Hepatocyte (in vitro differentiated cells): Measurements from ENCODE around the gene FGR. TPM values are rescaled to one million over a fixed set of nuclear protein-coding genes. Genes with fewer than 3 reads are reported as not detected.

ENCODE experiments used
- DNase-seq: peaks from one replicate; pipeline ENCODE4 v3.0.0-alpha.2; 2016; ENCODE audit warnings: low spot score
- H2AFZ ChIP-seq: fragments of 200-600 bp; sonication (generic); 2 replicates; pipeline ENCODE4 v1.6.0; 2016; ENCODE audit warnings: antibody characterized with exemption, mild to moderate bottlenecking
- H3K27ac ChIP-seq: fragments of 200-600 bp; sonication (generic); 2 replicates; pipeline ENCODE4 v1.5.1; 2016; ENCODE audit warnings: mild to moderate bottlenecking
- H3K27me3 ChIP-seq: fragments of 200-600 bp; sonication (generic); 2 replicates; pipeline ENCODE4 v1.6.1; 2016
- H3K36me3 ChIP-seq: fragments of 200-600 bp; sonication (generic); replicated peaks from 2 replicates; pipeline ENCODE4 v1.5.1; 2016; ENCODE audit warnings: low read depth; ENCODE audit not compliant: insufficient read depth
- H3K4me1 ChIP-seq: fragments of 200-600 bp; sonication (generic); 2 replicates; pipeline ENCODE4 v1.5.1; 2016; ENCODE audit warnings: mild to moderate bottlenecking, moderate library complexity; ENCODE audit not compliant: insufficient read depth
- H3K4me2 ChIP-seq: fragments of 200-600 bp; sonication (generic); 2 replicates; pipeline ENCODE4 v1.6.0; 2016
- H3K4me3 ChIP-seq: fragments of 200-600 bp; sonication (generic); 2 replicates; pipeline ENCODE4 v1.5.1; 2016; ENCODE audit warnings: mild to moderate bottlenecking
- H3K79me2 ChIP-seq: fragments of 200-600 bp; sonication (generic); 2 replicates; pipeline ENCODE4 v1.6.0; 2017; ENCODE audit warnings: mild to moderate bottlenecking
- H3K9me2 ChIP-seq: fragments of 200-600 bp; sonication (generic); replicated peaks from 2 replicates; pipeline ENCODE4 v1.6.0; 2017; ENCODE audit warnings: mild to moderate bottlenecking; ENCODE audit not compliant: insufficient read depth
- H3K9me3 ChIP-seq: fragments of 200-600 bp; sonication (generic); 2 replicates; pipeline ENCODE4 v1.5.1; 2016; ENCODE audit warnings: low read depth, mild to moderate bottlenecking
- H4K20me1 ChIP-seq: fragments of 200-600 bp; sonication (generic); 2 replicates; pipeline ENCODE4 v1.6.0; 2016; ENCODE audit warnings: mild to moderate bottlenecking; ENCODE audit not compliant: insufficient read depth, poor library complexity, severe bottlenecking
- EZH2 ChIP-seq: fragments of 200-600 bp; sonication (generic); IDR thresholded peaks from 2 replicates; pipeline ENCODE4 v1.6.1; 2016; ENCODE audit warnings: antibody characterized with exemption, mild to moderate bottlenecking, borderline replicate concordance
- EZH2phosphoT487 ChIP-seq: fragments of 200-600 bp; sonication (generic); IDR thresholded peaks from one replicate; pipeline ENCODE4 v1.6.1; 2018; ENCODE audit warnings: antibody characterized with exemption, mild to moderate bottlenecking, low read depth, moderate library complexity; ENCODE audit not compliant: unreplicated experiment, severe bottlenecking
- WGBS: methylation state at CpG from one replicate; pipeline ENCODE4 v1.1.6; 2016; ENCODE audit warnings: low lambda C conversion rate; ENCODE audit errors: missing lambda C conversion rate; 5-methylcytosine and 5-hydroxymethylcytosine counted together
- polyA plus RNA-seq: library from polyadenylated mRNA; unstranded; fragments of >200 nt; fragmentation: Nextera tagmentation; extraction: Ambion mirVana; gene quantifications from 2 replicates; pipeline ENCODE4 v1.2.1, GENCODE V29; 2016
- total RNA-seq: library from RNA; depleted of rRNA; stranded (reverse); fragments of >200 nt; gene quantifications from 2 replicates; pipeline ENCODE4 v1.2.3, GENCODE V29; 2014
- TF ChIP-seq, protein P1 (sequence below): fragments of 200-600 bp; sonication (generic); IDR thresholded peaks from 2 replicates; pipeline ENCODE4 v1.5.1; 2016; ENCODE audit warnings: antibody characterized with exemption, mild to moderate bottlenecking; ENCODE audit not compliant: poor library complexity

FGR gene
- total and polyA plus RNA-seq, 2 experiments from 2014 or later = 0.28 to 0.73 TPM

DNA sequence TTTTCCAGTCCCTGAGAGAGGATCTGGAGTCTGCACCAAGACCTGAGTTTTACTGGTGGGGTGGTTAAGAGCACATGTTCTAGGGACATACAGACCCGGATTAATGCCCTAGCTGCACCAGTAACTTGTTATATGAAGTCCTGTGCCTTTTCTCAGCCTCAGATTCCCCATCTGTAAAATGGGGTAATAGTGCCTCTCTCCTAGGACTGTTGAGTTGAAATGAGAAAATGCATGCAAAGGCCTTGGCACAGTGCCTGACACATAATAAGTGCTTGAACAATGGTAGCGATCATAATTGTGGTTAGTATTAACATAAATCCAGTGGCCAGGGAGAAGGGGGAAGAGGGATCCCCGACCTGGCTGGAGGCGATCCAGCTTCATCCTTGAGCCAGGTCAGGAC, 43.4 kb downstream of the FGR start:
- DNase-seq = no peak
- 89% methylated on average over 4 of the region's 4 CpGs for WGBS
- H3K27me3 ChIP-seq = no peaks in the 10 kb centered on the region
- no peaks in the 10 kb centered on the region for H3K36me3 ChIP-seq
- no peak overlapping the region for H3K4me3 ChIP-seq
- no peak for TF ChIP-seq EZH2
- TF ChIP-seq, protein P1, sequence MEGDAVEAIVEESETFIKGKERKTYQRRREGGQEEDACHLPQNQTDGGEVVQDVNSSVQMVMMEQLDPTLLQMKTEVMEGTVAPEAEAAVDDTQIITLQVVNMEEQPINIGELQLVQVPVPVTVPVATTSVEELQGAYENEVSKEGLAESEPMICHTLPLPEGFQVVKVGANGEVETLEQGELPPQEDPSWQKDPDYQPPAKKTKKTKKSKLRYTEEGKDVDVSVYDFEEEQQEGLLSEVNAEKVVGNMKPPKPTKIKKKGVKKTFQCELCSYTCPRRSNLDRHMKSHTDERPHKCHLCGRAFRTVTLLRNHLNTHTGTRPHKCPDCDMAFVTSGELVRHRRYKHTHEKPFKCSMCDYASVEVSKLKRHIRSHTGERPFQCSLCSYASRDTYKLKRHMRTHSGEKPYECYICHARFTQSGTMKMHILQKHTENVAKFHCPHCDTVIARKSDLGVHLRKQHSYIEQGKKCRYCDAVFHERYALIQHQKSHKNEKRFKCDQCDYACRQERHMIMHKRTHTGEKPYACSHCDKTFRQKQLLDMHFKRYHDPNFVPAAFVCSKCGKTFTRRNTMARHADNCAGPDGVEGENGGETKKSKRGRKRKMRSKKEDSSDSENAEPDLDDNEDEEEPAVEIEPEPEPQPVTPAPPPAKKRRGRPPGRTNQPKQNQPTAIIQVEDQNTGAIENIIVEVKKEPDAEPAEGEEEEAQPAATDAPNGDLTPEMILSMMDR = no peak
- TF ChIP-seq EZH2phosphoT487 = no peak
- H3K4me2 ChIP-seq = peak overlapping the region; percentile 46
- H2AFZ ChIP-seq = no peak overlapping the region
- H3K79me2 ChIP-seq = peaks cover 100% of the 10 kb centered on the region
- H3K27ac ChIP-seq = peak overlapping the region; percentile 34
- peaks cover 99% of the 10 kb centered on the region for H4K20me1 ChIP-seq
- H3K4me1 ChIP-seq = peaks cover 73% of the 10 kb centered on the region
- H3K9me3 ChIP-seq = no peaks in the 10 kb centered on the region
- H3K9me2 ChIP-seq = no peaks in the 10 kb centered on the region

DNA sequence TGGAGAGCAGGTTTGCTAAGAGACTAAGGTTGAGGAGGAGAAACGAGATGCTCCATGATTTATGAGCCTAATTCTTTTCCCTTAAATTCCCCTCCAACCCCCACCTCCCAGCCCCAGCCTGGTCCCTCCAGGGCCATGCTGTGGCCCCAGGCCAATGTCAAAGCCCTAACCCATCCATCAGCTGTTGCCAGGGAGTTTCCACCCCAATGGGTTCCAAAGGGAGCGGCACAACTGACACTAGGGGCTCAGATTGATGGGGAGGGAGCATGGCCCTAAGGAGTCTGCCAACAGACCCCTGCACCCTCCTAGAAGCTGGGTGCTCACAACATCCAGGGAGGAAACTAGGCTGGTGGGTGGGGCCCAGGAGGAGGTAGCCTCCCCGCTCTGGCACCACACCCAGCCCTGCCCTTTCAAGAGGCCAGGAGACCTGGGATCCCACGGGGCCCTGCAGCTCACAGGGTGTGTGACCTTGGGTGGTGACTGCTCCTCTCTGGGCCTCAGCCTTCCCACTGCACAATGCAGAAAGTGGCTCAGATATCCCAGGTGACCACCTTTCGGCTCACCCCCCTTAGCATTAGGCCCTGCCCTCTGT, 44.0 kb downstream of the FGR start:
- TF ChIP-seq, protein P1 = no peak
- peaks cover 100% of the 10 kb centered on the region for H3K79me2 ChIP-seq
- H3K27ac ChIP-seq = peak overlapping the region; percentile 75
- H3K9me2 ChIP-seq = no peaks in the 10 kb centered on the region
- H3K4me1 ChIP-seq = peaks cover 69% of the 10 kb centered on the region
- peak overlapping the region; percentile 46 for H3K4me2 ChIP-seq
- no peak for DNase-seq
- 78% methylated on average over 5 of the region's 5 CpGs for WGBS
- peaks cover 99% of the 10 kb centered on the region for H4K20me1 ChIP-seq
- H2AFZ ChIP-seq = no peak overlapping the region
- no peaks in the 10 kb centered on the region for H3K9me3 ChIP-seq
- H3K4me3 ChIP-seq = no peak overlapping the region
- no peaks in the 10 kb centered on the region for H3K27me3 ChIP-seq
- H3K36me3 ChIP-seq = no peaks in the 10 kb centered on the region

DNA sequence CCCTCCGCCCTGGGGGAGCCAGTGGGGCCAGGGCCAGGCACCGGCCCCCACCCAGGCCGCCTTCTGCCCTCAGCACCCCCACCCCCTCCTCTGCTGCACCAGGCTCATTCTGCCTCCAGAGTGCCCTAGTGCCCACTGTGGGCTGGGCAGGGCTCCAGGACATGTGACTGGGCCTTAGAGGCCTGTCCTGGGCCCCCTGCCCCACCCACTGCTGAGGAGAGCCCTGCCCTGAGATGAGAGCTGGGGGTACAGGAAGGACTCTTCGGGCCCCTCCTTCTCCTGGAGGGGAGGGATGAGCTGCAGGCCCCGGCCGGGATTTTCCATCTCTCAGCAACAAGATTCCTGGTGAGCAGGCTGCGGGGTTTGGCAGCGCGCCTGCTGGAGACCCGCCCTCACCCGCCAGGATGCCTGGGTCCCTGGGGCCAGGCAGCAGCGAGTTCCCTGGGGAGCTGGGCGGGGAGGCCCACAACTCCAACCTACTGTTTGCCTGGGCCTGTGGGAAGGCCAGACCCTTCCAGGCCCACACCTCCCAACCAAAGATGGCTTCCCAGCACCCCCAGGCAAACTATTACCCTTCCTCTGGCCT, 45.1 kb downstream of the FGR start:
- Histone ChIP-seq H3K27me3 (no peaks in the 10 kb centered on the region), H3K27ac (peak overlapping the region; percentile 75), H3K4me2 (peak overlapping the region; percentile 55), H3K4me1 (peaks cover 59% of the 10 kb centered on the region), H3K9me2 (no peaks in the 10 kb centered on the region), H3K9me3 (no peaks in the 10 kb centered on the region), H3K36me3 (no peaks in the 10 kb centered on the region), H3K79me2 (peaks cover 100% of the 10 kb centered on the region), H2AFZ (no peak overlapping the region), H3K4me3 (no peak overlapping the region), H4K20me1 (peaks cover 98% of the 10 kb centered on the region)
- DNase-seq = peak; percentile 77
- TF ChIP-seq, protein P1 = no peak
- TF ChIP-seq EZH2phosphoT487 (no peak), EZH2 (no peak)
- 47% methylated on average over 11 of the region's 13 CpGs for WGBS
